ENCODE results near the gene FRMD7.

The FRMD7 gene

DNA sequence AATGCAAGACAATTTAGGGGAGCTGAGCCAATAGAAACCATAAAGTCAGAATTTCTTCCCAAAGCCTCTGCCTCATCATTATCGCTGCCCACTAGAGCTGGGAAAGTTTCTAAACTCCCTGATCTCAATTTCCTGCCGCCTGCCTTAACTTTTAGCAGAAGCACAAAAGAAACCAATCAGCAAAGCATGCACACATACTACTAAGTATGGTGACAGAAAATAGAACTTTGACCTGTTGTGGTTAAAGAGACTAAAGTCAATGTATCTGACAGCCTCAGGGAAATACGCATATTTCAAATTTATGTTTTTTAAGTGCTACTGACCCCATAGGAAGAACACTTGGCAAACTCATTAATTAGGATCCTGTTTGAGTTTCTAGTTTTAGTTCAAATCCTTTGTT is 94.7 kb downstream of the FRMD7 start:
- no peak for DNase-seq

- DNase-seq: no peak
Measured at GRCh38 chrX:132031867-132032266, 96.0 kb downstream of the FRMD7 start.

DNA sequence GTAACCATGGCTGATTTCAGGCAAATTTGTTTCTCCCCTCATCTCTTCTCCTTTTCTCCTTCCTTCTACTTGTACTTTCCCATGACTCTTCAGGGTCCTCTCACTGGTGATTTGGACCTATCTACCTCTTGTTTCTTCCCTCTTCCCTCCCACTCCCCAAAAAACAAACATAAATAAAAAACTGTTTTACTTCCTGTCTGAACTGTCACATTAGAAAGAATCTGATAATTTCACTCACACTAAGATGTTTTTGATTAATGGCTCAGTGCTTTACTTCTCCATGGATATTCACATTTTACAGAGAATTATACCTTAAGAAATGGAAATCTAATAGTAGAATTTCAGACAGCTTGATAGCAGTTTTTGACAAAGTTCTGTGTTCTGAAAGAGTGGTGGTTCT is 97.6 kb downstream of the FRMD7 start:
- no peak for DNase-seq

Measured in fibroblast of upper back skin (primary cell).